Esophagus squamous epithelium (tissue), 5 donors: ENCODE data around the gene TPCN2. TPM values are rescaled to one million over a fixed set of nuclear protein-coding genes. Genes with fewer than 3 reads are reported as not detected.

Experiments
- DNase-seq: peaks from one replicate; lab custom pipeline; 2025; lab: John Stamatoyannopoulos, UW
- H3K27ac ChIP-seq, 4 donors: fragments of 200-600 bp; sonication (generic); one replicate each; pipeline ENCODE4 v1.5.1; 2016 to 2019; ENCODE audit warnings: mild to moderate bottlenecking in 1 of 4
- H3K27me3 ChIP-seq, 4 donors: fragments of 200-600 bp; sonication (generic); 1 replicate in 3 of 4; 2 replicates in 1 of 4; pipeline versions ENCODE4 v1.5.1 to v1.6.0; 2017 to 2021; ENCODE audit warnings: antibody characterized with exemption in 1 of 4
- H3K36me3 ChIP-seq, 3 donors: fragments of 200-600 bp; sonication (generic); one replicate each; pipeline ENCODE4 v1.5.1; 2016 to 2019
- H3K4me1 ChIP-seq, 3 donors: fragments of 200-600 bp; sonication (generic); one replicate each; pipeline ENCODE4 v1.5.1; 2017 to 2019
- H3K4me3 ChIP-seq, 4 donors: fragments of 200-600 bp; sonication (generic); 1 replicate in 3 of 4; 2 replicates in 1 of 4; pipeline ENCODE4 v1.5.1; 2016 to 2019; ENCODE audit warnings: mild to moderate bottlenecking in 2 of 4, moderate library complexity in 1 of 4
- H3K9me3 ChIP-seq, 3 donors: fragments of 200-600 bp; sonication (generic); one replicate each; pipeline ENCODE4 v1.5.1; 2016 to 2019
- POLR2A ChIP-seq, 4 donors: fragments of 450-650 bp; IDR thresholded peaks; one replicate each; pipeline ENCODE4 v1.6.1; 2017; ENCODE audit warnings: antibody characterized with exemption in 4 of 4, mild to moderate bottlenecking in 4 of 4, moderate library complexity in 3 of 4
- WGBS, 2 donors: methylation state at CpG; one replicate each; pipeline ENCODE4 v1.1.5; 2018; 5-methylcytosine and 5-hydroxymethylcytosine counted together
- intact Hi-C: fragments of 100-400 bp; cut with DNase I; formaldehyde crosslinking; loops from one replicate; pipeline ENCODE4 v1.15.0; 2022
- total RNA-seq, 4 donors: library from RNA; depleted of rRNA; stranded (reverse); fragments of >200 nt; gene quantifications; one replicate each; pipeline ENCODE4 v1.1.0, GENCODE V29; 2016
- TF ChIP-seq, protein P1 (sequence below), 6 experiments: fragments of 450-650 bp in 4 of 6; fragments of 200-600 bp in 2 of 6; sonication (generic) in 2 of 6; IDR thresholded peaks; one replicate each; pipeline ENCODE4 v1.5.1; 2016 to 2019; ENCODE audit warnings: antibody characterized with exemption in 6 of 6, mild to moderate bottlenecking in 4 of 6, moderate library complexity in 4 of 6
- donor health status: DM: yes; HTN: yes; CAD: no.

Gene TPCN2
- total RNA-seq, 4 donors from 2014 or later: 7.9 to 12.0 (median 9.1) TPM

DNA sequence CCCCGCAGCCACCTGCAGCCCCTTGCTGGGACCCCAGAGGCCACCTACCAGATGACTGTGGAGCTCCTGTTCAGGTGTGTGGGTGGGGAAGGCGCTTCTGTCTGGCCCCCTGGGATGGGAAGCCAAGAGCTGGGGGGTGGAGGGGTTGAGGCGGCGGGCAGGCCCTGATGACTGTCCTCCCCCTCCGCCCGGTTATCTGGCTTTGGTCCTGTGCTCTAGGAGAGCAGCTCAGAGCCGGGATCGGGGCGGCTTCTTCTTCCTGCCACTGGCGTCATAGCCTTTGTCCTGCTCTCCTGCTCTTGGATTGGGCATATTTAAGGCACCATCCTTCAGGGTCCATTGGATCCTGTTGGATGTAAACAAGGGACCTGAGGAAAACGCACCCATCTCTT, 38.4 kb downstream of the TPCN2 start:
- no peak for DNase-seq
- WGBS, 2 donors: 73% methylated on average over 6 of the region's 11 CpGs; no CpG with 5 or more reads in 1 of the 2 donors
- intact Hi-C loops: no loop called here
- H3K27ac ChIP-seq: peak overlapping the region in 3 of 4 donors; percentile 76 to 85 (median 79)
- no peak for TF ChIP-seq POLR2A (IDR thresholded peaks at IDR 0.05)
- TF ChIP-seq, protein P1, sequence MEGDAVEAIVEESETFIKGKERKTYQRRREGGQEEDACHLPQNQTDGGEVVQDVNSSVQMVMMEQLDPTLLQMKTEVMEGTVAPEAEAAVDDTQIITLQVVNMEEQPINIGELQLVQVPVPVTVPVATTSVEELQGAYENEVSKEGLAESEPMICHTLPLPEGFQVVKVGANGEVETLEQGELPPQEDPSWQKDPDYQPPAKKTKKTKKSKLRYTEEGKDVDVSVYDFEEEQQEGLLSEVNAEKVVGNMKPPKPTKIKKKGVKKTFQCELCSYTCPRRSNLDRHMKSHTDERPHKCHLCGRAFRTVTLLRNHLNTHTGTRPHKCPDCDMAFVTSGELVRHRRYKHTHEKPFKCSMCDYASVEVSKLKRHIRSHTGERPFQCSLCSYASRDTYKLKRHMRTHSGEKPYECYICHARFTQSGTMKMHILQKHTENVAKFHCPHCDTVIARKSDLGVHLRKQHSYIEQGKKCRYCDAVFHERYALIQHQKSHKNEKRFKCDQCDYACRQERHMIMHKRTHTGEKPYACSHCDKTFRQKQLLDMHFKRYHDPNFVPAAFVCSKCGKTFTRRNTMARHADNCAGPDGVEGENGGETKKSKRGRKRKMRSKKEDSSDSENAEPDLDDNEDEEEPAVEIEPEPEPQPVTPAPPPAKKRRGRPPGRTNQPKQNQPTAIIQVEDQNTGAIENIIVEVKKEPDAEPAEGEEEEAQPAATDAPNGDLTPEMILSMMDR (IDR thresholded peaks at IDR 0.05): no peak
- peaks cover 5 to 41% (median 10%) of the 10 kb centered on the region in 3 donors for H3K4me1 ChIP-seq
- peaks cover 0 to 91% (median 3%) of the 10 kb centered on the region in 3 donors for H3K36me3 ChIP-seq
- no peaks in the 10 kb centered on the region for H3K27me3 ChIP-seq
- H3K4me3 ChIP-seq: no peak overlapping the region
- H3K9me3 ChIP-seq: no peaks in the 10 kb centered on the region

DNA sequence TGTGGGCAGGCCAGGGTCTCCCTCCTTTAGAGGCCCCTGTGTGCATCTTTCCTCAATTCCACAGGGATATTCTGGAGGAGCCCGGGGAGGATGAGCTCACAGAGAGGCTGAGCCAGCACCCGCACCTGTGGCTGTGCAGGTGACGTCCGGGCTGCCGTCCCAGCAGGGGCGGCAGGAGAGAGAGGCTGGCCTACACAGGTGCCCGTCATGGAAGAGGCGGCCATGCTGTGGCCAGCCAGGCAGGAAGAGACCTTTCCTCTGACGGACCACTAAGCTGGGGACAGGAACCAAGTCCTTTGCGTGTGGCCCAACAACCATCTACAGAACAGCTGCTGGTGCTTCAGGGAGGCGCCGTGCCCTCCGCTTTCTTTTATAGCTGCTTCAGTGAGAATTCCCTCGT, 39.1 kb downstream of the TPCN2 start:
- H3K4me3 ChIP-seq: no peak overlapping the region
- H3K36me3 ChIP-seq: peaks cover 0 to 92% (median 3%) of the 10 kb centered on the region in 3 donors
- peak overlapping the region in 3 of 4 donors; percentile 76 to 85 (median 79) for H3K27ac ChIP-seq
- H3K27me3 ChIP-seq: no peaks in the 10 kb centered on the region
- H3K4me1 ChIP-seq: peaks cover 5 to 41% (median 10%) of the 10 kb centered on the region in 3 donors
- no peaks in the 10 kb centered on the region for H3K9me3 ChIP-seq
- no peak for DNase-seq
- TF ChIP-seq, protein P1 (IDR thresholded peaks at IDR 0.05): no peak
- no peak for TF ChIP-seq POLR2A (IDR thresholded peaks at IDR 0.05)
- intact Hi-C loops: no loop called here
- WGBS, 2 donors: 78 to 88% methylated on average over 8 to 10 of the region's 14 CpGs

DNA sequence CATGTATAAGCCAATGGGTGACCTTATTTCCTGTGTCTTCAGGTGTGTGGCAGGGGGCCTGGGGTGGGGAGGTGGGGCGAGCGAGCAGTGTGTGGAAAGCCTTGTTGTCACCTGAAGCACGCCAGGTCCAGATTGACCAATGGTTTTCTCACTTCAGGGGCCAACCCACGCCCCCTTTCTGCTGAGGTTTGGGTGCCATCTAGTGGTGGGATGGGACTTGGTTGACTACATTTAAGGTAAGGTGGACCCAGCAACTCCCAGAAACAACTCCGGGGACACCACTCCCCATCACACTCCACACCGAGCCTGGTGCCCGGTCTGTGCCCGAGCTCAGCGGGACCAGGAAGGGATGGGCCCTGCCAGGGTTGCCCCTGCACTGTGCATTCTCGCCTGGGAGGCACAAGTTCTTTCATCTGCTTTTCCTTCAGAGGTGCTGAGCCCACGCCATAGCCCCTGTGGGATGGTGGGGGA, 40.0 kb downstream of the TPCN2 start:
- no peaks in the 10 kb centered on the region for H3K9me3 ChIP-seq
- DNase-seq: no peak
- WGBS, 2 donors: 27 to 34% methylated on average over 7 to 8 of the region's 11 CpGs
- no peaks in the 10 kb centered on the region for H3K27me3 ChIP-seq
- intact Hi-C loops: no loop called here
- peaks cover 0 to 91% (median 3%) of the 10 kb centered on the region in 3 donors for H3K36me3 ChIP-seq
- H3K4me3 ChIP-seq: no peak overlapping the region
- H3K4me1 ChIP-seq: peaks cover 5 to 41% (median 10%) of the 10 kb centered on the region in 3 donors
- peak overlapping the region in 3 of 4 donors; percentile 19 to 79 (median 76) for H3K27ac ChIP-seq
- TF ChIP-seq, protein P1 (IDR thresholded peaks at IDR 0.05): peak; percentile 55 to 72 (median 64)
- TF ChIP-seq POLR2A (IDR thresholded peaks at IDR 0.05): no peak

DNA sequence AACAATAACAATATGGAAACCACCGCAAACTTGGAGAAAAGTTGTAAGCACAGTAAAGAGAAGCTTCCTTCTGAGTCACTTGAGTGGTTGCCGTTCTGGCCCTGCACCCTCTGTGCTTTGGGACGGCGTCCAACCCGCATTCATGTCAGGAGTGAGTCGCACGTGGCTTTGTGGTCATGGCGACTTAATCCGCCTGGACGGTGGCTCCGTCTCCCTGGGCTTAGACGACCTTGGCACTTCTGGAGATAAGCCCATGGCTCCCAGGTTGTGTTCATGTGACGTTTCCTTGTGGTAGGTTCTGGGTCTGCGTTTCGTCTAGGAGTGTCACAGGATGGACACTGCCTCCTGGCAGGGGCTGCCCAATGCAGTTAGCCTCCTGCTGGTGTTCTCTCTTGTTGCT, 40.5 kb downstream of the TPCN2 start:
- peak overlapping the region in 2 of 4 donors; percentile 16 to 76 for H3K27ac ChIP-seq
- intact Hi-C loops: no loop called here
- H3K4me1 ChIP-seq: peaks cover 5 to 41% (median 10%) of the 10 kb centered on the region in 3 donors
- TF ChIP-seq, protein P1 (IDR thresholded peaks at IDR 0.05): no peak
- TF ChIP-seq POLR2A (IDR thresholded peaks at IDR 0.05): no peak
- H3K9me3 ChIP-seq: no peaks in the 10 kb centered on the region
- no peaks in the 10 kb centered on the region for H3K27me3 ChIP-seq
- 47 to 49% methylated on average over 11 to 14 of the region's 15 CpGs for WGBS, 2 donors
- peaks cover 0 to 86% (median 3%) of the 10 kb centered on the region in 3 donors for H3K36me3 ChIP-seq
- no peak overlapping the region for H3K4me3 ChIP-seq
- no peak for DNase-seq

DNA sequence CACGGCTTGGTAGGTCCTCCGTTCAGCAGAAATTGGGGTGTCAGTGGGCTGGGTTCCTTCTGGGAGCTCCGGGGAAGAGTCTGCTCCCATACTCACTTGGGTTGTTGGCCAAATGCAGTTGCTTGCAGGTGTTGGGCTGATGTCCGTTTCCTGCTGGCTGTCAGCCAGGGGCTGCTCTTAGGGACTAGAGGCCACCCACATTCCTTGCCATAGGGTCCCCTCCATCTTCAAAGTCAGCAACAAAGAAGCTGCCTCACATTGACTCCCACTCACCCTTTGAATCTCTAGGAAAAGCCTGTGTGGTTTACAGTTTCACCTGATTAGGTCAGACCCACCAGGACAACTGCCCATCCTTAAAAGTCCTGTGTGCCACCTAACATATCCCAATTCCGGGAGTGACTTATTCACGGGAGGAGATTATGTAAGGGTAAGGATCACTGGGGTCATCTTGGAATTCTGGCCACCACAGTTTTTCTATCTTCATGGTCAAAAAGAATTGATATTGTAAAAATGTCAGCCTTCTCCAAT, 43.0 kb downstream of the TPCN2 start:
- peaks cover 3 to 26% (median 10%) of the 10 kb centered on the region in 3 donors for H3K4me1 ChIP-seq
- TF ChIP-seq POLR2A (IDR thresholded peaks at IDR 0.05): no peak
- TF ChIP-seq, protein P1 (IDR thresholded peaks at IDR 0.05): no peak
- 92 to 97% methylated on average over 5 to 6 of the region's 6 CpGs for WGBS, 2 donors
- intact Hi-C loops: no loop called here
- no peak overlapping the region for H3K4me3 ChIP-seq
- H3K27ac ChIP-seq: no peak overlapping the region
- peaks cover 0 to 63% (median 2%) of the 10 kb centered on the region in 3 donors for H3K36me3 ChIP-seq
- no peaks in the 10 kb centered on the region for H3K9me3 ChIP-seq
- H3K27me3 ChIP-seq: no peaks in the 10 kb centered on the region
- no peak for DNase-seq
